ENCODE data around the gene FANCC. TPM values are rescaled to one million over a fixed set of nuclear protein-coding genes. Genes with fewer than 3 reads are reported as not detected.

The FANCC gene
- total and polyA plus RNA-seq, 2 of the 4 experiments (the other 2 are of a cell fraction): 4.7 to 6.3 TPM

DNA sequence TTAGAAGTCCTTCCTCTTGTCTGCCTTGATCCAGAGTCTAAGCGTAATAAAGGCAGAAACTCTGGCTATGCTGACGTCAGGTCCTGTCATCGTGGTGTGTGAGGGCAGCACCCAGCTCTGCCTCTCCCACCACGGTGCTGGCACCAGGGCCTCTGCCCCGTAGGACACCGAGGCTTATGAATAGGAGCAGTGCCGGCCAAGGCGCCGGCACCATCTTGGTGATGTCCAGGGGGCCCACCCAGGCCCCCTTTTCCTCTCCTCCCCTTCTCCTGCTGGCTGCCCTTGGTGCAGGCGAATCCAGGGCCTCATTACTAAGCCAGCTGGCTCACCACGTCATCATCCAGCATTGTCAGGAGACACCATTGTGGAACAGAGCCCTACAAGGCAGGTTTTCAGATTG lies 252.3 kb downstream of the FANCC start:
- Histone ChIP-seq H3K14ac (replicated peaks; ENCODE audit: low read depth, low read length) (no peak overlapping the region), H3K18ac (ENCODE audit: low read depth, low read length) (no peak overlapping the region), H3K27ac (ENCODE audit: insufficient read depth, low read length) (no peak overlapping the region), H4K5ac (ENCODE audit: low read depth, low read length) (no peak overlapping the region), H2AK9ac (replicated peaks; ENCODE audit: low read depth, low read length, poor library complexity) (no peak overlapping the region), H3K56ac (ENCODE audit: extremely low read depth, insufficient read depth, low read length) (no peak overlapping the region), H2BK5ac (ENCODE audit: low read depth, low read length, poor library complexity, severe bottlenecking) (no peak overlapping the region), H4K8ac (ENCODE audit: low read depth in 2 of 2, low read length in 2 of 2) (no peak overlapping the region), H3K4ac (ENCODE audit: low read depth, low read length) (no peak overlapping the region), H3K9me3 (ENCODE audit: control insufficient read depth, insufficient read depth, low read length) (no peaks in the 10 kb centered on the region), H3K9ac (ENCODE audit: low read depth, low read length) (no peak overlapping the region), H3K9me1 (ENCODE audit: insufficient read depth, low read length) (peaks cover 21% of the 10 kb centered on the region), H3K4me1 (ENCODE audit: control insufficient read depth, insufficient read depth, low read length) (peaks cover 22% of the 10 kb centered on the region), H3K4me3 (ENCODE audit: insufficient read depth, low read depth, low read length) (no peak overlapping the region), H2BK20ac (ENCODE audit: low read depth, low read length) (no peak overlapping the region), H2BK15ac (ENCODE audit: low read depth, low read length) (no peak overlapping the region), H2BK120ac (ENCODE audit: low read depth, low read length) (no peak overlapping the region), H2AK5ac (ENCODE audit: low read depth, low read length) (no peak overlapping the region), H3K36me3 (ENCODE audit: control insufficient read depth, insufficient read depth, low read length) (peaks cover 56% of the 10 kb centered on the region), H4K20me1 (ENCODE audit: insufficient read depth, low read length) (peaks cover 76% of the 10 kb centered on the region), H4K91ac (ENCODE audit: insufficient read depth, low read depth, low read length) (no peak overlapping the region), H3K23ac (ENCODE audit: low read depth, low read length) (no peak overlapping the region), H3K79me1 (ENCODE audit: low read depth in 1 of 2, low read length in 2 of 2) (peaks cover 18 to 88% of the 10 kb centered on the region in 2 experiments), H2AFZ (replicated peaks; ENCODE audit: low read length, poor library complexity) (no peak overlapping the region), H3K4me2 (ENCODE audit: low read depth, low read length) (no peak overlapping the region), H3K27me3 (ENCODE audit: control insufficient read depth, insufficient read depth, low read length) (no peaks in the 10 kb centered on the region)
- in situ Hi-C loops (cut with MboI; ENCODE audit: low sequenced_read_pairs) (no loop called here), dilution Hi-C loops (cut with HindIII; ENCODE audit: low sequenced_read_pairs, unreplicated experiment) (no loop called here), intact Hi-C loops (cut with micrococcal nuclease) (no loop called here)
- TF ChIP-seq POLR2A (IDR thresholded peaks at IDR 0.05; ENCODE audit: low read depth, low read length): no peak
- TF ChIP-seq RCOR1 (IDR thresholded peaks at IDR 0.05; ENCODE audit: insufficient replicate concordance, low read length): no peak
- no peak for TF ChIP-seq BHLHE40 (IDR thresholded peaks at IDR 0.05; ENCODE audit: low read depth, low read length)
- TF ChIP-seq SMC3 (IDR thresholded peaks at IDR 0.05; ENCODE audit: low read depth, low read length): no peak
- TF ChIP-seq, protein P1, sequence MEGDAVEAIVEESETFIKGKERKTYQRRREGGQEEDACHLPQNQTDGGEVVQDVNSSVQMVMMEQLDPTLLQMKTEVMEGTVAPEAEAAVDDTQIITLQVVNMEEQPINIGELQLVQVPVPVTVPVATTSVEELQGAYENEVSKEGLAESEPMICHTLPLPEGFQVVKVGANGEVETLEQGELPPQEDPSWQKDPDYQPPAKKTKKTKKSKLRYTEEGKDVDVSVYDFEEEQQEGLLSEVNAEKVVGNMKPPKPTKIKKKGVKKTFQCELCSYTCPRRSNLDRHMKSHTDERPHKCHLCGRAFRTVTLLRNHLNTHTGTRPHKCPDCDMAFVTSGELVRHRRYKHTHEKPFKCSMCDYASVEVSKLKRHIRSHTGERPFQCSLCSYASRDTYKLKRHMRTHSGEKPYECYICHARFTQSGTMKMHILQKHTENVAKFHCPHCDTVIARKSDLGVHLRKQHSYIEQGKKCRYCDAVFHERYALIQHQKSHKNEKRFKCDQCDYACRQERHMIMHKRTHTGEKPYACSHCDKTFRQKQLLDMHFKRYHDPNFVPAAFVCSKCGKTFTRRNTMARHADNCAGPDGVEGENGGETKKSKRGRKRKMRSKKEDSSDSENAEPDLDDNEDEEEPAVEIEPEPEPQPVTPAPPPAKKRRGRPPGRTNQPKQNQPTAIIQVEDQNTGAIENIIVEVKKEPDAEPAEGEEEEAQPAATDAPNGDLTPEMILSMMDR (conservative IDR thresholded peaks at IDR 0.05; ENCODE audit: low read depth, low read length): no peak
- no peak for TF ChIP-seq CEBPB (IDR thresholded peaks at IDR 0.05; ENCODE audit: low read depth, low read length)
- no peak for TF ChIP-seq NFE2L2 (IDR thresholded peaks at IDR 0.05; ENCODE audit: low read depth, low read length)
- TF ChIP-seq RAD21 (IDR thresholded peaks at IDR 0.05; ENCODE audit: low read length): no peak
- TF ChIP-seq CHD1 (IDR thresholded peaks at IDR 0.05; ENCODE audit: low read depth, low read length): no peak
- no peak for TF ChIP-seq MAZ (IDR thresholded peaks at IDR 0.05; ENCODE audit: borderline replicate concordance, low read depth, low read length)
- TF ChIP-seq, protein P2, sequence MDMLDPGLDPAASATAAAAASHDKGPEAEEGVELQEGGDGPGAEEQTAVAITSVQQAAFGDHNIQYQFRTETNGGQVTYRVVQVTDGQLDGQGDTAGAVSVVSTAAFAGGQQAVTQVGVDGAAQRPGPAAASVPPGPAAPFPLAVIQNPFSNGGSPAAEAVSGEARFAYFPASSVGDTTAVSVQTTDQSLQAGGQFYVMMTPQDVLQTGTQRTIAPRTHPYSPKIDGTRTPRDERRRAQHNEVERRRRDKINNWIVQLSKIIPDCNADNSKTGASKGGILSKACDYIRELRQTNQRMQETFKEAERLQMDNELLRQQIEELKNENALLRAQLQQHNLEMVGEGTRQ (IDR thresholded peaks at IDR 0.05; ENCODE audit: low read depth, low read length): no peak
- TF ChIP-seq MAFK (IDR thresholded peaks at IDR 0.05; ENCODE audit: low read depth, low read length): no peak
- no peak for TF ChIP-seq MXI1 (IDR thresholded peaks at IDR 0.05; ENCODE audit: borderline replicate concordance, low read depth, low read length)
- no peak for TF ChIP-seq FOS (IDR thresholded peaks at IDR 0.05; ENCODE audit: low read depth, low read length)
- no peak for TF ChIP-seq RFX5 (IDR thresholded peaks at IDR 0.05; ENCODE audit: low read depth, low read length)
- TF ChIP-seq, protein P3, sequence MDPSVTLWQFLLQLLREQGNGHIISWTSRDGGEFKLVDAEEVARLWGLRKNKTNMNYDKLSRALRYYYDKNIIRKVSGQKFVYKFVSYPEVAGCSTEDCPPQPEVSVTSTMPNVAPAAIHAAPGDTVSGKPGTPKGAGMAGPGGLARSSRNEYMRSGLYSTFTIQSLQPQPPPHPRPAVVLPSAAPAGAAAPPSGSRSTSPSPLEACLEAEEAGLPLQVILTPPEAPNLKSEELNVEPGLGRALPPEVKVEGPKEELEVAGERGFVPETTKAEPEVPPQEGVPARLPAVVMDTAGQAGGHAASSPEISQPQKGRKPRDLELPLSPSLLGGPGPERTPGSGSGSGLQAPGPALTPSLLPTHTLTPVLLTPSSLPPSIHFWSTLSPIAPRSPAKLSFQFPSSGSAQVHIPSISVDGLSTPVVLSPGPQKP (IDR thresholded peaks at IDR 0.05; ENCODE audit: borderline replicate concordance, low read depth, low read length): no peak
- DNase-seq: no peak
- BruUV-seq (replicated peaks): no TSS peak
- WGBS, 2 experiments (ENCODE audit: extremely low coverage in 2 of 2, insufficient read length in 1 of 2): 95% methylated on average over 5 of the region's 11 CpGs; no CpG with 5 or more reads in 1 of the 2 experiments
- CTCF ChIA-PET: no interaction called here
- no peak; the same call in 1 of the 2 replicates for ATAC-seq (ENCODE audit: low read depth)
- POLR2A ChIA-PET (ENCODE audit: unreplicated experiment): no interaction called here

Measured in IMR-90 (cell line).